ENCODE results near the gene TMEM184C. TPM values are rescaled to one million over a fixed set of nuclear protein-coding genes. Genes with fewer than 3 reads are reported as not detected.
A peak's percentile ranks its signal among the peaks of the same experiment; 100 is the strongest.

TMEM184C gene
- total and polyA plus RNA-seq, 2 donors (not counting 1 experiment from before 2014, with no cell fraction given), result 30.6 to 34.3 TPM

DNA sequence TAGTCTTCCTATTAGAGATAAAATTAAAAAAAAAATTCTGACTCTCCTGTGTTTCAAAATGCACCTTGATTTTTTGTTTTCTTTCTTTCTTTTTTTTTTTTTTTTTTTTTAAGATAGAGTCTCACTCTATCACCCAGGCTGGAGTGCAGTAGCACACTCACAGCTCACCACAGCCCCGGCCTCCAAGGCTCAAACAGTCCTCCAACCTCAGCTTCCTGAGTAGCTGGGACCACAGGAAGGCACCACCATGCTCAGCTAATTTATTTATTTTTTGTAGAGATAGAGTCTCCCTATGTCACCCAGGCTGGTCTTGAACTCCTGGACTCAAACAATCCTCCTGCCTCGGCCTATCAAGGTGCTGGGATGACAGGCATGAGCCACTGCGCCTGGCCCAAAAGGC is 41.1 kb upstream of the TMEM184C start:
- DNase-seq (ENCODE audit: low read depth in 2 of 2), result no peak
- Histone ChIP-seq H3K4me3 (replicated peaks in 1 of 4; ENCODE audit: control extremely low read depth in 1 of 4, insufficient read depth in 1 of 4, low read depth in 3 of 4, low read length in 4 of 4) (no peak overlapping the region), H3K9ac (ENCODE audit: insufficient read depth, low read length) (no peak overlapping the region), H3K4me1 (ENCODE audit: control insufficient read depth, extremely low read depth, insufficient read depth, low read length) (peaks cover 4% of the 10 kb centered on the region), H2AFZ (ENCODE audit: low read length) (no peak overlapping the region), H4K20me1 (ENCODE audit: control insufficient read depth, extremely low read depth, insufficient read depth, low read length) (no peaks in the 10 kb centered on the region), H3K27ac (ENCODE audit: insufficient read depth, low read length) (no peak overlapping the region), H3K79me2 (ENCODE audit: control insufficient read depth, insufficient read depth, low read length) (no peaks in the 10 kb centered on the region), H3K9me3 (ENCODE audit: control insufficient read depth, insufficient read depth, low read depth, low read length) (no peaks in the 10 kb centered on the region), H3K4me2 (ENCODE audit: extremely low read depth, insufficient read depth, low read length) (no peak overlapping the region), H3K36me3 (ENCODE audit: control insufficient read depth, insufficient read depth, low read length) (no peaks in the 10 kb centered on the region), H3K27me3 (ENCODE audit: control insufficient read depth, insufficient read depth, low read length) (no peaks in the 10 kb centered on the region)
- TF ChIP-seq, protein P1, sequence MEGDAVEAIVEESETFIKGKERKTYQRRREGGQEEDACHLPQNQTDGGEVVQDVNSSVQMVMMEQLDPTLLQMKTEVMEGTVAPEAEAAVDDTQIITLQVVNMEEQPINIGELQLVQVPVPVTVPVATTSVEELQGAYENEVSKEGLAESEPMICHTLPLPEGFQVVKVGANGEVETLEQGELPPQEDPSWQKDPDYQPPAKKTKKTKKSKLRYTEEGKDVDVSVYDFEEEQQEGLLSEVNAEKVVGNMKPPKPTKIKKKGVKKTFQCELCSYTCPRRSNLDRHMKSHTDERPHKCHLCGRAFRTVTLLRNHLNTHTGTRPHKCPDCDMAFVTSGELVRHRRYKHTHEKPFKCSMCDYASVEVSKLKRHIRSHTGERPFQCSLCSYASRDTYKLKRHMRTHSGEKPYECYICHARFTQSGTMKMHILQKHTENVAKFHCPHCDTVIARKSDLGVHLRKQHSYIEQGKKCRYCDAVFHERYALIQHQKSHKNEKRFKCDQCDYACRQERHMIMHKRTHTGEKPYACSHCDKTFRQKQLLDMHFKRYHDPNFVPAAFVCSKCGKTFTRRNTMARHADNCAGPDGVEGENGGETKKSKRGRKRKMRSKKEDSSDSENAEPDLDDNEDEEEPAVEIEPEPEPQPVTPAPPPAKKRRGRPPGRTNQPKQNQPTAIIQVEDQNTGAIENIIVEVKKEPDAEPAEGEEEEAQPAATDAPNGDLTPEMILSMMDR (conservative IDR thresholded peaks at IDR 0.05 in 1 of 2, IDR thresholded peaks at IDR 0.05 in 1 of 2; ENCODE audit: low read depth in 1 of 2, low read length in 2 of 2), result no peak
- TF ChIP-seq EZH2 (IDR thresholded peaks at IDR 0.05; ENCODE audit: low read length, missing control alignments), result no peak

DNA sequence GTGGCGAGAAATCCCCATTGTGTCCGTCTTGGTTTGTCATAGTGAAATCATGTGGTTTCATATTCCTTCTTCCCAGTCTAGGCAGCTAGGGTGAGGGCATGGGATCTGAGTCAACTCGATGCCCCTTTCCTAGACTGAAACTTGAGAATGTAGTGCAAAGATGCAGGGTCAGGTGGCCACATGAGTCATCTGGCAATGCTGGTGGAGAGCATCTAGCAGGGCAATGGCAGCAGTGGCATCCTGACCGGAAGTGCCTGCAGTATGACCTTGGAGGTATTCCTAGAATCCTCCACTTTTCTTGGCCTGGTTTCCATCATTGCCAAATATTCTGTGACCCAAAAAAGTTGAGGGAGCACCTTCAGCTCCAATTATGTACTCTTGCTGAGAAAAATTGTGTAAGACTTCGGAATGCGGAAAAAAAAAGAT is 39.1 kb upstream of the TMEM184C start:
- Histone ChIP-seq H3K9ac (ENCODE audit: insufficient read depth, low read length) (no peak overlapping the region), H3K4me1 (ENCODE audit: control insufficient read depth, extremely low read depth, insufficient read depth, low read length) (peaks cover 4% of the 10 kb centered on the region), H3K36me3 (ENCODE audit: control insufficient read depth, insufficient read depth, low read length) (no peaks in the 10 kb centered on the region), H3K4me2 (ENCODE audit: extremely low read depth, insufficient read depth, low read length) (no peak overlapping the region), H3K27ac (ENCODE audit: insufficient read depth, low read length) (no peak overlapping the region), H3K9me3 (ENCODE audit: control insufficient read depth, insufficient read depth, low read depth, low read length) (no peaks in the 10 kb centered on the region), H2AFZ (ENCODE audit: low read length) (no peak overlapping the region), H3K27me3 (ENCODE audit: control insufficient read depth, insufficient read depth, low read length) (no peaks in the 10 kb centered on the region), H4K20me1 (ENCODE audit: control insufficient read depth, extremely low read depth, insufficient read depth, low read length) (no peaks in the 10 kb centered on the region), H3K4me3 (replicated peaks in 1 of 4; ENCODE audit: control extremely low read depth in 1 of 4, insufficient read depth in 1 of 4, low read depth in 3 of 4, low read length in 4 of 4) (no peak overlapping the region), H3K79me2 (ENCODE audit: control insufficient read depth, insufficient read depth, low read length) (no peaks in the 10 kb centered on the region)
- DNase-seq (ENCODE audit: low read depth in 2 of 2), result peak; percentile 96 to 98
- TF ChIP-seq EZH2 (IDR thresholded peaks at IDR 0.05; ENCODE audit: low read length, missing control alignments), result no peak
- TF ChIP-seq, protein P1 (conservative IDR thresholded peaks at IDR 0.05 in 1 of 2, IDR thresholded peaks at IDR 0.05 in 1 of 2; ENCODE audit: low read depth in 1 of 2, low read length in 2 of 2), result no peak

DNA sequence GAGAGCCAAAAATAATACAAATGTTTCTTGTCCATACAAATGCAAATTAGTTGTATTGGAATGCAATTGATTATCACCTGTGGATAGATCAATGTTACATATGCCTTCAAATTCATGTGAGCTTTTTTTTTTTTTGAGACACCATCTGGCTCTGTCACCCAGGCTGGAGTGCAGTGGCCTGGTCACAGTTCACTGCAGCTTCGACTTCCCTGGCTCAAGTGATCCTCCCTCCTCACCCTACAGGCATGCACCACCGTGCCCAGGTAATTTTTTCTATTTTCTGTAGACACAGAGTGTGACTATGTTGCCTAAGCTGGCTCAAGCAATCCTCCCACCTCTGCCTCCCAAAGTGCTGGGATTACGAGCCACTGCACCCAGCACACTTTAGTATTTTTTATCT is 38.6 kb upstream of the TMEM184C start:
- no peak overlapping the region for H3K4me2 ChIP-seq (ENCODE audit: extremely low read depth, insufficient read depth, low read length)
- no peaks in the 10 kb centered on the region for H3K27me3 ChIP-seq (ENCODE audit: control insufficient read depth, insufficient read depth, low read length)
- no peak overlapping the region for H3K9ac ChIP-seq (ENCODE audit: insufficient read depth, low read length)
- no peaks in the 10 kb centered on the region for H3K79me2 ChIP-seq (ENCODE audit: control insufficient read depth, insufficient read depth, low read length)
- H4K20me1 ChIP-seq (ENCODE audit: control insufficient read depth, extremely low read depth, insufficient read depth, low read length), result no peaks in the 10 kb centered on the region
- TF ChIP-seq, protein P1 (conservative IDR thresholded peaks at IDR 0.05 in 1 of 2, IDR thresholded peaks at IDR 0.05 in 1 of 2; ENCODE audit: low read depth in 1 of 2, low read length in 2 of 2), result no peak
- no peak for TF ChIP-seq EZH2 (IDR thresholded peaks at IDR 0.05; ENCODE audit: low read length, missing control alignments)
- peaks cover 4% of the 10 kb centered on the region for H3K4me1 ChIP-seq (ENCODE audit: control insufficient read depth, extremely low read depth, insufficient read depth, low read length)
- no peaks in the 10 kb centered on the region for H3K36me3 ChIP-seq (ENCODE audit: control insufficient read depth, insufficient read depth, low read length)
- H3K27ac ChIP-seq (ENCODE audit: insufficient read depth, low read length), result no peak overlapping the region
- H3K9me3 ChIP-seq (ENCODE audit: control insufficient read depth, insufficient read depth, low read depth, low read length), result no peaks in the 10 kb centered on the region
- no peak overlapping the region for H2AFZ ChIP-seq (ENCODE audit: low read length)
- no peak overlapping the region for H3K4me3 ChIP-seq (replicated peaks in 1 of 4; ENCODE audit: control extremely low read depth in 1 of 4, insufficient read depth in 1 of 4, low read depth in 3 of 4, low read length in 4 of 4)
- no peak for DNase-seq (ENCODE audit: low read depth in 2 of 2)
